Hematopoietic multipotent progenitor cell treated with erythropoietin and hydrocortisone succinate and interleukin-3 and kit ligand, for 8 days (in vitro differentiated cells): ENCODE measurements around the gene TTBK1.
A peak's percentile ranks its signal among the peaks of the same experiment; 100 is the strongest.

Source experiments
- DNase-seq: peaks from one replicate; pipeline ENCODE4 v3.0.0-alpha.2; 2015

TTBK1 gene

GRCh38 chr6:43226192-43226851 lies 17.0 kb upstream of the TTBK1 start:
- peak; percentile 95 for DNase-seq

GRCh38 chr6:43228951-43229802 lies 14.1 kb upstream of the TTBK1 start, which contains the start of gene DNPH1:
Gene DNPH1 (minus strand): TSS chr6:43229481. CDS start chr6:43229456, 25 bp downstream.
- peak; percentile 63 for DNase-seq

- peak; percentile 78 for DNase-seq
Measured at GRCh38 chr6:43229803-43230620, 13.3 kb upstream of the TTBK1 start.

GRCh38 chr6:43231053-43231452 lies 12.2 kb upstream of the TTBK1 start:
- DNase-seq, result no peak

GRCh38 chr6:43231735-43232450 lies 11.4 kb upstream of the TTBK1 start:
- DNase-seq, result no peak

GRCh38 chr6:43235841-43236240 lies 7.4 kb upstream of the TTBK1 start:
- DNase-seq, result no peak

- DNase-seq, result no peak
Measured at GRCh38 chr6:43239054-43239453, 4.2 kb upstream of the TTBK1 start.

- no peak for DNase-seq
Measured at GRCh38 chr6:43240950-43241349, 2.3 kb upstream of the TTBK1 start.

GRCh38 chr6:43241446-43241845 lies 1.8 kb upstream of the TTBK1 start:
- DNase-seq, result peak; percentile 69

GRCh38 chr6:43243664-43244321 lies 512 bp downstream of the TTBK1 start:
- DNase-seq, result no peak

- DNase-seq, result peak; percentile 74
Measured at GRCh38 chr6:43246301-43247113, 3.2 kb downstream of the TTBK1 start.

- DNase-seq, result peak; percentile 79
Measured at GRCh38 chr6:43247114-43247999, 4.1 kb downstream of the TTBK1 start.

- DNase-seq, result no peak
Measured at GRCh38 chr6:43248101-43248500, 4.8 kb downstream of the TTBK1 start.

- DNase-seq, result no peak
Measured at GRCh38 chr6:43248791-43249190, 5.5 kb downstream of the TTBK1 start.

GRCh38 chr6:43250992-43251373 lies 7.7 kb downstream of the TTBK1 start:
- no peak for DNase-seq

GRCh38 chr6:43253401-43253800 lies 10.1 kb downstream of the TTBK1 start:
- no peak for DNase-seq

- DNase-seq, result no peak
Measured at GRCh38 chr6:43254138-43254817, 11.0 kb downstream of the TTBK1 start.

- no peak for DNase-seq
Measured at GRCh38 chr6:43254846-43255245, 11.6 kb downstream of the TTBK1 start.

- no peak for DNase-seq
Measured at GRCh38 chr6:43255408-43256054, 12.2 kb downstream of the TTBK1 start.
